ENCODE measurements around the gene TBL1X.

DNA sequence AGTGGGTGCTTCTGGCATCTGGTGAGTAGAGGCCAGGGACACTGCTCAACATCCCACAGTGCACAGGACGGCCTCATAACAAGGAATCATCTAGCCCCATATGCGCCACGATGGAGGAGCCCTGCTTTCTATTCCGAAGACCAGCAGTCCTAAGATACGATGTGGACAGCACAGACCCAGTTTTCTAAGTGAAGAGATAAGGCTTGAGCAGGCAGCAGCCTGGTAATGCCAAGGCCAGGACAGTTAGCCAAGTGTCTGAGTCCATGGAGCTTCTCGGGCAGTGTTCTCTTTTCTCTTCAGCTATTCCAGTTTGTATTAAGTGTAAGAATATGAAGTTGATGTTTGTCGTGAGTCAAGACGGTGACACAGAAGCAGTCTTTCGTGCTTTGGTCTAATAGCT is 112.7 kb downstream of the TBL1X start:
- TF ChIP-seq, protein P1, sequence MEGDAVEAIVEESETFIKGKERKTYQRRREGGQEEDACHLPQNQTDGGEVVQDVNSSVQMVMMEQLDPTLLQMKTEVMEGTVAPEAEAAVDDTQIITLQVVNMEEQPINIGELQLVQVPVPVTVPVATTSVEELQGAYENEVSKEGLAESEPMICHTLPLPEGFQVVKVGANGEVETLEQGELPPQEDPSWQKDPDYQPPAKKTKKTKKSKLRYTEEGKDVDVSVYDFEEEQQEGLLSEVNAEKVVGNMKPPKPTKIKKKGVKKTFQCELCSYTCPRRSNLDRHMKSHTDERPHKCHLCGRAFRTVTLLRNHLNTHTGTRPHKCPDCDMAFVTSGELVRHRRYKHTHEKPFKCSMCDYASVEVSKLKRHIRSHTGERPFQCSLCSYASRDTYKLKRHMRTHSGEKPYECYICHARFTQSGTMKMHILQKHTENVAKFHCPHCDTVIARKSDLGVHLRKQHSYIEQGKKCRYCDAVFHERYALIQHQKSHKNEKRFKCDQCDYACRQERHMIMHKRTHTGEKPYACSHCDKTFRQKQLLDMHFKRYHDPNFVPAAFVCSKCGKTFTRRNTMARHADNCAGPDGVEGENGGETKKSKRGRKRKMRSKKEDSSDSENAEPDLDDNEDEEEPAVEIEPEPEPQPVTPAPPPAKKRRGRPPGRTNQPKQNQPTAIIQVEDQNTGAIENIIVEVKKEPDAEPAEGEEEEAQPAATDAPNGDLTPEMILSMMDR (IDR thresholded peaks at IDR 0.05): no peak
- TF ChIP-seq POLR2A (IDR thresholded peaks at IDR 0.05) (no peak), POLR2AphosphoS5 (IDR thresholded peaks at IDR 0.05) (no peak)

Data from breast epithelium (tissue), 3 donors.